Endothelial cell of umbilical vein (primary cell): ENCODE results near the gene KRTAP10-9. TPM values are rescaled to one million over a fixed set of nuclear protein-coding genes. Genes with fewer than 3 reads are reported as not detected.

Experiments
- BruUV-seq: library from RNA; stranded (reverse); fragments of 400-500 nt; replicated peaks from 2 replicates; lab custom pipeline; 2021; lab: Mats Ljungman, UMichigan
- CTCF ChIA-PET: fragments of 300-600, 350-600 bp; sonication (Branson Sonifier 250); formaldehyde crosslinking; loops from one replicate; lab custom pipeline; 2021; ENCODE audit warnings: antibody characterized with exemption, inconsistent platforms; lab: Charles Lee
- POLR2A ChIA-PET: fragments of 300-600, 350-600 bp; sonication (Branson Sonifier 250); formaldehyde crosslinking; loops from one replicate; lab custom pipeline; 2021; ENCODE audit warnings: antibody characterized with exemption, inconsistent platforms; lab: Charles Lee
- DNase-seq: peaks from one replicate; pipeline ENCODE4 v3.0.0-alpha.2; 2011; ENCODE audit warnings: low read depth, low spot score
- FAIRE-seq: peaks from 2 replicates; lab custom pipeline; 2011; peaks lifted over from hg19 to GRCh38; lab: Jason Lieb, UNC
- H2AFZ ChIP-seq: 2 replicates; pipeline ENCODE4 v1.6.0; 2012; ENCODE audit warnings: low read depth, low read length, control low read depth, inconsistent platforms
- H3K27ac ChIP-seq: 2 replicates; pipeline ENCODE4 v1.5.1; 2011; ENCODE audit warnings: low read depth, mild to moderate bottlenecking, control low read depth, low read length, moderate library complexity; ENCODE audit not compliant: insufficient read depth
- H3K27me3 ChIP-seq, 2 experiments: 2 replicates each; pipeline versions ENCODE4 v1.6.0 to v1.6.1; 2011; ENCODE audit warnings: low read length in 2 of 2, mixed read lengths in 1 of 2; ENCODE audit not compliant: control insufficient read depth in 2 of 2, insufficient read depth in 2 of 2
- H3K36me3 ChIP-seq, 2 experiments: 2 replicates in 1 of 2; 3 replicates in 1 of 2; pipeline ENCODE4 v1.5.1; 2011; ENCODE audit warnings: low read length in 2 of 2, mild to moderate bottlenecking in 1 of 2, moderate library complexity in 1 of 2; ENCODE audit not compliant: control insufficient read depth in 2 of 2, insufficient read depth in 2 of 2; ENCODE audit errors: extremely low read depth in 1 of 2
- H3K4me1 ChIP-seq: 3 replicates; pipeline ENCODE4 v1.5.1; 2011; ENCODE audit warnings: mild to moderate bottlenecking, low read length; ENCODE audit not compliant: control insufficient read depth, insufficient read depth; ENCODE audit errors: extremely low read depth
- H3K4me2 ChIP-seq: 2 replicates; pipeline ENCODE4 v1.6.1; 2011; ENCODE audit warnings: low read length, control low read depth, mixed read lengths; ENCODE audit not compliant: insufficient read depth
- H3K4me3 ChIP-seq, 3 experiments: fragments of 200-600 bp in 1 of 3; sonication (generic), shearing (Covaris generic) in 1 of 3; replicated peaks in 1 of 3; 2 replicates each; pipeline ENCODE4 v1.5.1; 2011 to 2016; ENCODE audit warnings: control low read depth in 3 of 3, low read length in 3 of 3, mild to moderate bottlenecking in 2 of 3, inconsistent platforms in 1 of 3, low read depth in 1 of 3, moderate library complexity in 1 of 3; ENCODE audit not compliant: insufficient read depth in 1 of 3
- H3K79me2 ChIP-seq: 2 replicates; pipeline ENCODE4 v1.6.0; 2012; ENCODE audit warnings: low read length, inconsistent platforms; ENCODE audit not compliant: control insufficient read depth, insufficient read depth
- H3K9ac ChIP-seq: replicated peaks from 2 replicates; pipeline ENCODE3; 2011; ENCODE audit warnings: low read length, control low read depth; ENCODE audit not compliant: insufficient read depth; ENCODE audit errors: extremely low read depth
- H3K9me1 ChIP-seq: replicated peaks from 3 replicates; pipeline ENCODE4 v1.6.0; 2011; ENCODE audit warnings: mild to moderate bottlenecking, low read length; ENCODE audit not compliant: control insufficient read depth, insufficient read depth; ENCODE audit errors: extremely low read depth
- H3K9me3 ChIP-seq: replicated peaks from 2 replicates; pipeline ENCODE4 v1.5.1; 2012; ENCODE audit warnings: low read length, inconsistent platforms; ENCODE audit not compliant: control insufficient read depth, insufficient read depth
- H4K20me1 ChIP-seq: replicated peaks from 2 replicates; pipeline ENCODE3; 2011; ENCODE audit warnings: mild to moderate bottlenecking, low read length; ENCODE audit not compliant: control insufficient read depth, insufficient read depth; ENCODE audit errors: extremely low read depth
- CTCF ChIP-seq, 2 donors: IDR thresholded peaks; 1 replicate in 1 of 2; 2 replicates in 1 of 2; pipeline ENCODE4 v1.5.1; 2011; ENCODE audit warnings: low read length in 2 of 2, mild to moderate bottlenecking in 2 of 2, moderate library complexity in 2 of 2, control low read depth in 1 of 2, inconsistent platforms in 1 of 2, low read depth in 1 of 2; ENCODE audit not compliant: insufficient read depth in 1 of 2; ENCODE audit errors: extremely low read depth in 1 of 2
- EZH2 ChIP-seq: IDR thresholded peaks from 2 replicates; pipeline ENCODE4 v1.6.1; 2012; ENCODE audit warnings: borderline replicate concordance, low read depth, mild to moderate bottlenecking, moderate library complexity, low read length, inconsistent platforms; ENCODE audit not compliant: severe bottlenecking
- FOS ChIP-seq: IDR thresholded peaks from 2 replicates; pipeline ENCODE4 v1.6.1; 2011; ENCODE audit warnings: mild to moderate bottlenecking, low read length, moderate library complexity, borderline replicate concordance; ENCODE audit not compliant: insufficient read depth
- GATA2 ChIP-seq: IDR thresholded peaks from 2 replicates; pipeline ENCODE4 v1.7.0; 2011; ENCODE audit warnings: low read depth, mild to moderate bottlenecking, moderate library complexity, mixed read lengths, low read length; ENCODE audit not compliant: insufficient read length, insufficient read depth
- JUN ChIP-seq: IDR thresholded peaks from 2 replicates; pipeline ENCODE4 v1.6.1; 2011; ENCODE audit warnings: borderline replicate concordance, low read depth; ENCODE audit not compliant: insufficient read length, insufficient read depth
- MYC ChIP-seq: IDR thresholded peaks from one replicate; pipeline ENCODE4 v1.6.1; 2011; ENCODE audit warnings: mild to moderate bottlenecking, low read depth, low read length
- POLR2A ChIP-seq: IDR thresholded peaks from 2 replicates; pipeline ENCODE4 v1.6.1; 2012; ENCODE audit warnings: low read depth, mild to moderate bottlenecking, control low read depth, low read length
- POLR2AphosphoS5 ChIP-seq: IDR thresholded peaks from 2 replicates; pipeline ENCODE4 v1.6.1; 2012; ENCODE audit warnings: low read depth, mild to moderate bottlenecking, control low read depth, low read length, moderate library complexity; ENCODE audit not compliant: insufficient read depth
- dilution Hi-C: fragments of 300-500 bp; cut with MboI; formaldehyde crosslinking; loops from one replicate; pipeline ENCODE4 v1.15.0; 2019; ENCODE audit warnings: low sequenced_read_pairs; ENCODE audit not compliant: extremely low pct_ligation_motif_present
- intact Hi-C: fragments of 100-400 bp; cut with micrococcal nuclease; formaldehyde crosslinking; loops from one replicate; pipeline ENCODE4 v1.10.0; 2022
- polyA plus RNA-seq, 4 experiments: library from polyadenylated mRNA; depleted of rRNA in 3 of 4; stranded (reverse) in 3 of 4; unstranded in 1 of 4; fragments of >200 nt; gene quantifications; 2 replicates each; pipeline versions ENCODE4 v1.2.1 to v1.2.3, GENCODE V29; 2011 to 2012; ENCODE audit warnings: missing spikeins in 1 of 4
- total RNA-seq: library from RNA; stranded (reverse); gene quantifications from 2 replicates; pipeline ENCODE4 v1.2.3, GENCODE V29; 2021
- TF ChIP-seq, protein P1 (sequence below): IDR thresholded peaks from 2 replicates; pipeline ENCODE4 v1.6.1; 2011; ENCODE audit not compliant: insufficient read depth, insufficient read length

KRTAP10-9 gene
- total and polyA plus RNA-seq, 2 donors (not counting 3 experiments of a cell fraction or from before 2014, with no cell fraction given), result not detected

GRCh38 chr21:44612029-44612486 lies 14.8 kb upstream of the KRTAP10-9 start, which contains the start of gene KRTAP10-8:
KRTAP10-8 (plus strand) TSS chr21:44612079; CDS start chr21:44612101, 22 bp downstream.
- Histone ChIP-seq H3K79me2 (no peaks in the 10 kb centered on the region), H3K36me3 (no peaks in the 10 kb centered on the region), H3K4me2 (no peak within 1 kb of the TSS), H3K4me3 (no peak within 1 kb of the TSS), H3K27me3 (peaks cover 0 to 1% of the 10 kb centered on the region in 2 experiments), H3K9me3 (peaks cover 5% of the 10 kb centered on the region), H3K9me1 (no peaks in the 10 kb centered on the region), H2AFZ (no peak within 1 kb of the TSS), H3K4me1 (no peaks in the 10 kb centered on the region), H3K9ac (no peak within 1 kb of the TSS), H4K20me1 (no peaks in the 10 kb centered on the region), H3K27ac (no peak within 1 kb of the TSS)
- CTCF ChIA-PET, result no interaction called here
- FAIRE-seq (no peak), DNase-seq (no peak)
- POLR2A ChIA-PET, result no interaction called here
- dilution Hi-C loops (no loop called here), intact Hi-C loops (no loop called here)
- BruUV-seq, result no TSS peak
- no peak for TF ChIP-seq EZH2

- no peak for FAIRE-seq
- Histone ChIP-seq H3K27ac (no peak overlapping the region), H3K36me3 (no peaks in the 10 kb centered on the region), H3K9me3 (peaks cover 5% of the 10 kb centered on the region), H3K9me1 (no peaks in the 10 kb centered on the region), H2AFZ (no peak overlapping the region), H3K79me2 (no peaks in the 10 kb centered on the region), H3K4me1 (no peaks in the 10 kb centered on the region), H4K20me1 (no peaks in the 10 kb centered on the region), H3K9ac (no peak overlapping the region), H3K4me3 (no peak overlapping the region), H3K4me2 (no peak overlapping the region), H3K27me3 (no peaks in the 10 kb centered on the region)
- intact Hi-C loops (no loop called here), dilution Hi-C loops (no loop called here)
- ChIA-PET POLR2A (no interaction called here), CTCF (no interaction called here)
- no TSS peak for BruUV-seq
- no peak for DNase-seq
- TF ChIP-seq GATA2 (no peak), EZH2 (no peak), POLR2A (no peak), MYC (no peak), JUN (no peak), FOS (no peak), POLR2AphosphoS5 (no peak), CTCF (IDR thresholded peaks at IDR 0.05; ENCODE audit: extremely low read depth in 1 of 2, insufficient read depth in 1 of 2, low read depth in 1 of 2, low read length in 2 of 2) (no peak)
- TF ChIP-seq, protein P1, sequence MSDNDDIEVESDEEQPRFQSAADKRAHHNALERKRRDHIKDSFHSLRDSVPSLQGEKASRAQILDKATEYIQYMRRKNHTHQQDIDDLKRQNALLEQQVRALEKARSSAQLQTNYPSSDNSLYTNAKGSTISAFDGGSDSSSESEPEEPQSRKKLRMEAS, result no peak
These were observed 14.1 kb upstream of the KRTAP10-9 start for GRCh38 chr21:44612669-44613229.
